GM20431 (cell line): ENCODE measurements around the gene TPX2.
"Not testable (repeated sequence)": the region's sequence is repeated elsewhere in the genome, so short reads cannot be mapped to it uniquely, and the experiment has no call there.

Source experiments
- in situ Hi-C: fragments of 300-500 bp; cut with MseI, MboI; formaldehyde crosslinking; loops from one replicate; pipeline ENCODE4 v1.15.0; 2020; ENCODE audit warnings: low sequenced_read_pairs; ENCODE audit not compliant: unreplicated experiment

TPX2 gene

DNA sequence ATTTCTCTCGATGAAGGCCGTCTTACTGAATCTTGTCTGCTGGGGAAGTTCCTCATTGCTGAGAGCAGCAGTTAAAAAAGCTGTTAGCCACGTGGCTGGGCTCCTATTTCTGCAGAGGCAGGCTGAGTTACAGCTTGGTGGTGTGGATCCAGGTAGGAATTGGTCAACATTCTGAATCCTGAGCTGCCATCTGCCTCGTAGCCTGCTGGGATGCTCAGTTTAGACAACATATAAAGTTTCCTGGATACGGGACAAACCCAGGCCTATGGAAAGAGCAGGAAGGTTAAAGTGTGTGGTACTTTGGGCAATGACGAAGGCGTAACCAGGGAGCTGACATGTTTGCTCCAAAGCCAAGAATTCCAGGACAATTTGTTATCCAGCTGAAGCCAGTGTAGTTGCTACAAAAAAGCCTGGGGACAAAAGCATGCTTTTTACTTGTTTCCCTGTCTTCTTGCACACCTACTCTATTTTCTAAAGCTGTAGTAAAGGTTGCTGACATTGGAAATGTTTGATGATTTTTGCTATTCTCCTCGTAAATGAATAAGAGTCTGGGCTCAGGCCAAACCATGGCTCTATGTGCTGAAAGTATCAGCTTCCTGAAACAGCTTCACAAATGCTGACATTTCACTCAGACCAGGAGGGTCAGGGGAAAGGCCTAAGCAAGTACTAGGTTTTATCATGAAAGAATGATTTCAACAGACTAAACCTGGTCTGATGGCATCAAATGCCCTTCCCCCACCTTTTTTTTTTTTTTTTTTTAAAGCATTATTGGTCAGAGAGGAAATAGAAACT lies 67.7 kb downstream of the TPX2 start:
- in situ Hi-C loops: no loop called here

DNA sequence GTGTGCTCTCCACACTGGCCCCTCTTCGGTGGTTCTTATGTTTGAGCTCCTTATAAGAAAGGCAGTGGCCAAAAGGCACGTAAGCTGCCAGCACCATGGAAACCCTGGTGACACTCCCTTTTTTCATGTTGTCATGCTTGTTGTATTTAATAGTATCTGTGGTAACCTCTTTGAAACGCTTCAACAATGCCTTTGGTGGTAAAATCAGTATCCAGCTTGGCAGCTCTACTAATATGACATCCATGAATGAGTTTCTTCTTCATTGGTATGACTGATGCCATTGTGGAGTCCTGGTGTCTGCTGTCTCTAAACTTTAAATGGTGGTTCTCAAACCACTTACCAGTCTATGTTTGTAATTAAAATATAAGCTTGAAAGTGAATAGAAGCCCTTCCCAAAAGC lies 69.4 kb downstream of the TPX2 start:
- in situ Hi-C loops: no loop called here

DNA sequence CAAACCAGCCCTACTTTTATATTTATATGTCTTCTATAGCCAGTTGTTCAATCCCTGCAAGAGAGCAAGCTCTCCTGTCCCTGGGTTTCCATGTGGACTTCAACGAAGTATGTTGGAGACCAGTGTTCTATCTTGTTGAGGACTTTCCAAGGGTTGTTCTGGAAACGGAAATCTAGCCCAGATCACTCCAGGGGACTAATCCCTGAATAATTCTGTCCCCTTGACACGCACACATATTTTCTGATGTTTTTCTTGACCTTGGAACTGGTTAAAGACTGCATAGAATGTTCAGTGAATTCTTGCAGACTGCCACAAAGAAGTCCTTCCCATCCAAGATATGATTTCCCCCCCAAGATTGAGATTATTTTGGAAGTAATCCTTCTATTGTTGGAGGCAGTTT lies 70.6 kb downstream of the TPX2 start:
- in situ Hi-C loops: no loop called here

- in situ Hi-C loops: no loop called here
These were observed 72.1 kb downstream of the TPX2 start for GRCh38 chr20:31811198-31811597.

DNA sequence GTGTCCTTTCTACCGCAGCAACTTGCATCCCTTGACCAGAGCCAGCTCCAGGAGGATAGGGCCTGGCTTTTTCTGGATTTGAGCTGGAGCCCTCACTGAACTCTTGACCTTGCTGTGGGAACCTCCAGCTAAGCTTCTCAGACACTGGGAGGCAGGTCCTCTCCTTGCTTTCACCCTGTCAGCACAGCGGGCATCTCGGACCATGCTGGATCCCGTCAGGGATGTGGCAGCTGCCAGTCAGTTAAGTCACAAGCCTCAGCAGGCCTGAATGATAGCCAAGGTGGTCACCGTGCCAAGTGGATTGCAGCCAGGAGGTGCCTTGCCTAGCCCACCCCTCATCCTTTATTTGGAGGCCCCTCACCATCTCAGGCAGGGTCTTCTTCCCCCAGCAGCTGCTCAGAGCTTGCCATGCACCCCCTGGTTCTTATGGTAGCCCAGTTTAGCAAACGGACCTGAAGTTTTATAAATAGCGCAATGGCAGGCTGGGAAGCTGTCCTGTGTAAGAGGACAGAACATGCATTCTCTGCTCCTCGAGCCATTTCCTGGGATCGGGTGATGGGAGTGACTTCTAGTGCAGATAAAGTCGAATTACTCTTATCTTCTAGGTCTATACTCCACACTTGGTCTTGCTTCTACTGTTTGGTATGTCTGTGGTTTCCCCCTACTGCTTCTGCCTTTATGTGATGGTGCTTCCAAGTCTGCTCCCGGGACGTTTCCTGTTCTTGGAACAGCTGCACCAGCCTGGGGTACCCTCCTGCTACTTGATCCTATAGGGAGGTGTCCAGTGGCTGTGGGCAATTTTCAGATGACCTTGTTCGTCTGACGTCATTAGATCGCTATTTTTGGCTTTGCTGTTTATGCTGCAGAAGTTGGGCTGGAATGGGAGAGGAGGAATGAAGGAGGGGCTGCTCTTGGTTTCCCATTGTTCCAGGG lies 73.0 kb downstream of the TPX2 start:
- in situ Hi-C loops: no loop called here

DNA sequence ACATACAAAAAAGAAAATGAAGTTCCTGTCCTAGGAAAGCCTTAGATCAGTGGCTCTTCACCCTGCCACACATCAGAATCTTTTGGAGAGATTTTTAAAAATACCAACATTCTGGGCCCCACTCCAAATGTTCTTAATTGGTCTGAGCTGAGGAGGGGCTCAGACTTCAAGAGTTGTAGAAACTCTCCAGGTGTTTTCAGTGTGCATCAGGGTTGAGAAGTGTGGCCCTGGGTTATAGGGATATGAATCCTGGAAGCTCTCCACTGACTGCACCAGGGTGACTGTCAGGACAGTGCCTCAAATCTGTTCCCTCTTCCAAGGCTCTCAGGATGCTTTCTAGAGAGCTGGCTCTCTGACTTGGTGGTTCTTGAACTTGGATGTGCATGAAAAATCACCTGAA lies 74.5 kb downstream of the TPX2 start:
- in situ Hi-C loops: no loop called here

- in situ Hi-C loops: not testable (repeated sequence)
These were observed 75.1 kb downstream of the TPX2 start for GRCh38 chr20:31814142-31814541.

DNA sequence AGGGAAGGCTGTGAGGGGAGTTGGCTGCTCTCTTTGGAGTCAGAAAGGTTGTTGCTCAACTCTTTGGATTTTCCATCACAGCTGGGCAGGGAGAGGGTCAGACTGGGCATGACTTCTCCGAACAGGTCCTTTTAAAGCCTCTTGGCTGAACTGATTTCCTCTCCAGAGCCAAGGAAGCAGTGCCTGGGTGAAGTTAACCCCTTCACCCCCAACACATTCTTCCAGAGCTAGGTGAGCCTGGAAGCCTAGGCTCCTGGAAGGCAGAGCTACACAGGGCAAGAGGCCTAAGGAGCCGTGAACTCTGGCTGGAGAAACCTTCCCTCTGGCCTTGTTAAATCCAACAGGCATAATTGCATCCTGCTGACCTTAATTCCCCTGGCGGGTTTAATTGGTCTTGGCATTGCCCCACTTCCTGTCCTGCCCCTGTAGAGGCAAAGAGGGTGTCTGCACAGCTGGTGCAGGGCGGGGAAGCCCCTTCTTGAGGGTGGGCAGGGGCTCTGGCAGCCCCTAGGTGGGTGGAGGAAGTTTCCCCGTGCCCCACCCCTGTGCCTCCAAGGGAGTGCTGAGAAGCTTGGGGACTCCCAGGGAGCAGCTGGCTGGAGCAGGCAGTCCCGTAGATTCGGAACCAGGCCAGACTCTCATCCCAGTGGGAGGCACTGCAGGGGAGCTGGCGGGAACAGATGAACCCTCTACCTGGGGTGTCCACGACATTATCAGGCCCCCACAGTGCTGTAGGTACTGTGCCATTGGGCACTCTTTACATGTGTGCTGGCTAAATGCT lies 76.5 kb downstream of the TPX2 start:
- in situ Hi-C loops: no loop called here

DNA sequence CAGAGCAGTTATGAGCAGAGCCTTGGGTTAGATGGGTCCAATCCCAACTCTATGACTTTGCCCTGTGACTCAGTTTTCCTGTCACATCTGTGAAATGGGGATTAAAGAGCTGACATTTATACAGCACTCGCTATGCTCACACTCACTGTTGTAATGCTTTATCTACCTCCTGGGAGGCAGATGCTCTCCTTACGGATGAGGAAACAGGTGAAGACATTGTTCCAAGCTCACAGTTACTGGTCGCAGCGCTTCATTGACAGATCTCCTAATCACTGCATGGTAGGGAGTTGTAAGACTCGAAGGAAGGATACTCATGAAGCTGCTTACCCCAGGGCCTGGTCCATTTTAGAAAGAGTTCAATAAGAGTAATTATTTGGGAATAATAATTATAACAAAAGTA lies 77.1 kb downstream of the TPX2 start:
- in situ Hi-C loops: no loop called here

- in situ Hi-C loops: no loop called here
These were observed 78.4 kb downstream of the TPX2 start for GRCh38 chr20:31817461-31817860.

DNA sequence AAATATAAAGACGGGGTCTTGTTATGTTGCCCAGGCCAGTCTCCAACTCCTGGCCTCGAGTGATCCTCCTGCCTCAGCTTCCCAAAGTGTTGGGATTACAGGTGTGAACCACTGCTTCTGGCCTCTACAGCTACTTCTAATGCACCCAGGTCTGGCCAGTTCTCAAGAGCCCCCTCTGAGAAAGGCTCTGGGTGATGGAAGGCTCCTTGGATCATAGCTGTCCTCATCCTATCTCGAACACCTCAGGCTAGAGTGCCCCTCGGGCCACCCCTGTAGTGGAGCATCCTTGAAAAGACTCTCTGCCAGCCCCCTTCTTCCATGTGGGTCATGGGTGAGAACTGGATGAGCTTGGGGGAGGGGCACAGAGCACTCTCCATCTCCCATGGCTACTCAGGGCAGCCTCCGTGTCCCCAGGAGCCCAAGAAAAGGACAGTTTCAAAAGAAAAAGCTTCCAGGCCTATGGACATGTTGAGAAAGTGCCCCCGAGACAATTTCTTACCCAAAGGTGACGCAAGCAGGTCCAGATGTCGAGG lies 79.4 kb downstream of the TPX2 start:
- in situ Hi-C loops: no loop called here

DNA sequence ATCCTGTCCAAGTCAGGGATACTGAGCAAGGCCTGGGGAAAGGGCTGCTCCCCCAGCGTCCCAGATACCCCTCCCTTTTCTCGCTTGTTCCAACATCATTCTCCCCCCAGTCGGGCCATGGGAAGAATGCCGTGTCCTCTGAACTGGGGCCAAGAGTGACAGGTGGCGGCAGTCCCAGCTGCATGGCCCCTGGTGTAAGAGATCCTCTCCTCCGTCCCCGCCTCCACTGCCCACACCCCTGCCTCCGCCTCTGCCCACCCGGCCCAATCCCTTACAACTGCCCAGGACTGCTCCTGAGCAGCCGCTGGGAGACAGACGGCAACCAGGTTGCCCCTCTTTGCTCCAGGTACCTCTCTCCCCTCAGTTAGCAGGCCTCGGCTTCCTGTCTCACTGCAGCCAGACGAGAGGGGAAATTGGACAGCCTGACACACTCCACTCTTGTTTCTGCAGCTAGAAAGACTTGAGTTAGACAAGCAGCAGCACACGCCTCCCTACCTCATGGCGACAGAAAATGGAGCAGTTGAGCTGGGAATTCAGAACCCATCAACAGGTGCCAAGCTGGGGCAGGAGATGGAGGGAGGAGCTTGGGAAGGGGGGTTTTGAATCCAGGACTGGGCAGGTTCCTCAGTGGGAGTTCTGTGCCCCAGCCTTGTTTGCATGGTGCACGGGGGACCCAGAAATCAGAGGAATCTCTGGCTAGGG lies 80.1 kb downstream of the TPX2 start, which contains the start of gene MYLK2:
Gene MYLK2, plus strand, starts transcription at position 274 of the 702 bp plus-strand sequence. Its CDS starts 225 bp downstream, at position 499.
- in situ Hi-C loops: no loop called here

GRCh38 chr20:31820228-31820627 lies 81.1 kb downstream of the TPX2 start:
- in situ Hi-C loops: no loop called here

GRCh38 chr20:31821427-31821826 lies 82.3 kb downstream of the TPX2 start:
- in situ Hi-C loops: no loop called here

GRCh38 chr20:31822421-31823330 lies 83.6 kb downstream of the TPX2 start:
- in situ Hi-C loops: no loop called here

DNA sequence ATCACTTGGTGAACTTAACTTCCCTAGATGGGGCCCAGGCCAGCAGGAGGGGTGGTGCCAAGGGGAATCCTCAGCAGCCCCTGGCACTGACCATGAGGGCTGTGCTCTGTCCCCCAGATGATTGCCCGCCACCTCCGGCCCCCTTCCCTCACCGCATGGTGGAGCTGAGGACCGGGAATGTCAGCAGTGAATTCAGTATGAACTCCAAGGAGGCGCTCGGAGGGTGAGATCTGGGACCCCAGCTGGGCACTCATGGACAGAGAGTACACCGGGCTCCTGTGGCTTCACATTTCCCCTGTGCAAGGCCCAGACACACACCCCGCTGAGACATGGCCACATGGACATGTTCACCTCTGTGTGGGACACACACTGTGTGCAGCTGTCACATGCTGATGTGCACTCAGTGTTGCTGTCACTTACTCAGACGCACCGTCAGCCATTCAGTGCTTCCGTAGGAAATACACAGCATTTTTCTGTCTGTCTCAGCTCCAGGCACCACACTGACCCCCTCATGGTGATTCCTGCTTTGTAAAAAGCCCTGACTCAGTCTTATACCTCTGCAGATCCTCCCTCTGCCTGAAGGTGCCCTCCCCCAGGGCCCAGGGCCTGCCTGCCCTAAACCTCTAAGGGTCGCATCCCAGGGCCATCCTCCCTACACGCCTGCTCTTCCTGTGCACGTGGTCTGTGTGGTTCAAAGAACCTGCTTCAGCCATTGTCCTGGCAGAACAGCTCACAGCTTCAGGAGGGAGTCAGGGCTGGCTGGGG lies 84.5 kb downstream of the TPX2 start:
- in situ Hi-C loops: no loop called here

DNA sequence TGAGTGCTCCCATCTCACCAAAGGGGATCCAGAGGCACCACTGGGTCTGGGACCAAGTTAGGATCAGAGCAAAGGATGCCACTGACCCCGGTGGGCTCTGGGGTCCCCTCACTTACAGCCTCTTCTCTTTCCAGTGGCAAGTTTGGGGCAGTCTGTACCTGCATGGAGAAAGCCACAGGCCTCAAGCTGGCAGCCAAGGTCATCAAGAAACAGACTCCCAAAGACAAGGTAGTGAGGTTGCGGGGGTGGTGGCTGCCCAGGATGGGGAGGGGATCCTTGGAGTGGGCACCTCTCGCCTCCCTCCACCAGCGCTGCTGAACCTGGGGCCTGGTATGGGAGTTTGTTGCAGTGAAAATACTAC lies 85.0 kb downstream of the TPX2 start:
- in situ Hi-C loops: no loop called here
